ENCODE measurements around the gene COBL. TPM values are rescaled to one million over a fixed set of nuclear protein-coding genes. Genes with fewer than 3 reads are reported as not detected.

Gene COBL
- total RNA-seq, 1 experiment from 2014 or later = 51.4 TPM

DNA sequence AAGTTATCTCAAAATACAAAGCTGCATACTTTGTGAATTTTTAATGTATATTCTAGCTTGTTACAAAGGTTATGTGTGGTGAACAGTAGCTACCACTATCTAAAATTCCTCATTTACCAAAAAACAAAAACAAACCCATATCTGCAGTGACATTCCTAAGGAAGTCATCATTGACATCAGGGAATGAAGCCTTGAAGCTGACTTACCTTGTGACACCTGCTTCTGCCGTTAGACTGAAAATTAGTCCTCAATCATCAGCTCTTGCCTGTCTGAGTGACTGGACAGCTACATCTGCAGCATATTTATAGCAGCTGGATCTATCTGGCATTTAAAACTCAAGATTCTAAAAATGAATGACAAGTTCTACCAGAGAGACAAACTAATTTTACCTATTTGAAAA, 43.2 kb downstream of the COBL start:
- H3K4me2 ChIP-seq = no peak overlapping the region
- H3K9me3 ChIP-seq (ENCODE audit: insufficient read depth, low read depth) = no peaks in the 10 kb centered on the region
- H3K4me3 ChIP-seq = no peak overlapping the region
- H3K9me2 ChIP-seq (ENCODE audit: insufficient read depth) = no peaks in the 10 kb centered on the region
- no peak for DNase-seq
- H3K4me1 ChIP-seq (replicated peaks; ENCODE audit: insufficient read depth) = no peaks in the 10 kb centered on the region; the same call in 1 of the 2 replicates
- no peaks in the 10 kb centered on the region for H3K27me3 ChIP-seq (ENCODE audit: insufficient read depth, low read depth)
- no peaks in the 10 kb centered on the region for H3F3A ChIP-seq (ENCODE audit: insufficient read depth, low read depth)
- H2AFZ ChIP-seq = no peak overlapping the region
- peaks cover 21% of the 10 kb centered on the region; the same call in 1 of the 2 replicates for H3K79me2 ChIP-seq (ENCODE audit: low read depth)
- H4K20me1 ChIP-seq (ENCODE audit: insufficient read depth) = no peaks in the 10 kb centered on the region
- CTCF ChIA-PET = interaction anchor here (0.6 kb wide), 1 partner anchor 1076 kb away, joined by 3 read pairs; no protein-coding TSS in a partner anchor
- no TSS peak for BruUV-seq (replicated peaks)
- intact Hi-C loops (cut with micrococcal nuclease; ENCODE audit: unreplicated experiment) = no loop called here
- POLR2A ChIA-PET (ENCODE audit: unreplicated experiment) = no interaction called here
- no peak for TF ChIP-seq EZH2 (IDR thresholded peaks at IDR 0.05; ENCODE audit: low read depth)
- TF ChIP-seq, protein P1, sequence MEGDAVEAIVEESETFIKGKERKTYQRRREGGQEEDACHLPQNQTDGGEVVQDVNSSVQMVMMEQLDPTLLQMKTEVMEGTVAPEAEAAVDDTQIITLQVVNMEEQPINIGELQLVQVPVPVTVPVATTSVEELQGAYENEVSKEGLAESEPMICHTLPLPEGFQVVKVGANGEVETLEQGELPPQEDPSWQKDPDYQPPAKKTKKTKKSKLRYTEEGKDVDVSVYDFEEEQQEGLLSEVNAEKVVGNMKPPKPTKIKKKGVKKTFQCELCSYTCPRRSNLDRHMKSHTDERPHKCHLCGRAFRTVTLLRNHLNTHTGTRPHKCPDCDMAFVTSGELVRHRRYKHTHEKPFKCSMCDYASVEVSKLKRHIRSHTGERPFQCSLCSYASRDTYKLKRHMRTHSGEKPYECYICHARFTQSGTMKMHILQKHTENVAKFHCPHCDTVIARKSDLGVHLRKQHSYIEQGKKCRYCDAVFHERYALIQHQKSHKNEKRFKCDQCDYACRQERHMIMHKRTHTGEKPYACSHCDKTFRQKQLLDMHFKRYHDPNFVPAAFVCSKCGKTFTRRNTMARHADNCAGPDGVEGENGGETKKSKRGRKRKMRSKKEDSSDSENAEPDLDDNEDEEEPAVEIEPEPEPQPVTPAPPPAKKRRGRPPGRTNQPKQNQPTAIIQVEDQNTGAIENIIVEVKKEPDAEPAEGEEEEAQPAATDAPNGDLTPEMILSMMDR (conservative IDR thresholded peaks at IDR 0.05) = no peak
- H3K36me3 ChIP-seq (ENCODE audit: low read depth) = no peaks in the 10 kb centered on the region
- no peak overlapping the region for H3K27ac ChIP-seq

DNA sequence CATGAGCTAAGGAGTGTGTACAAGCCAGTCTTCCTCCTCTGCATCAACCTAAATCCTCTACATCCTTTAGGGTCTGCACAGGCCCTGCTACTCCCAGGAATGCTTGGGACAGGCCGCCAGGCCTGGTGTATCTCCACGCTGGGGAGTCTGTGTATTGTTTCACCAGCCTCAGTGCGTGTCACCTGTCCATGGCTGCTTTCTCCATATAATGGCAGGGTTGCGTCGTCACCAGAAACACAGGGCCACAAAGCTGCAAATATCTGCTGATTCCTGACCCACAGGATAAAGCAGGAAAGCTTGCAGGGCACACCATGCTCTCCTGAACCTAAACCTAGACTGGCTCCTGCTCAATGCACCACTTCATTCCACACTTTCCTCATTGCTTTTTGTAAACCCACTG, 45.6 kb downstream of the COBL start:
- no peaks in the 10 kb centered on the region for H4K20me1 ChIP-seq (ENCODE audit: insufficient read depth)
- no peaks in the 10 kb centered on the region for H3K36me3 ChIP-seq (ENCODE audit: low read depth)
- ChIA-PET POLR2A (ENCODE audit: unreplicated experiment) (no interaction called here), CTCF (no interaction called here)
- no peaks in the 10 kb centered on the region for H3F3A ChIP-seq (ENCODE audit: insufficient read depth, low read depth)
- H3K4me3 ChIP-seq = no peak overlapping the region
- no TSS peak for BruUV-seq (replicated peaks)
- H3K9me3 ChIP-seq (ENCODE audit: insufficient read depth, low read depth) = no peaks in the 10 kb centered on the region
- TF ChIP-seq EZH2 (IDR thresholded peaks at IDR 0.05; ENCODE audit: low read depth) = no peak
- H3K4me1 ChIP-seq (replicated peaks; ENCODE audit: insufficient read depth) = no peaks in the 10 kb centered on the region
- intact Hi-C loops (cut with micrococcal nuclease; ENCODE audit: unreplicated experiment) = no loop called here
- H3K27me3 ChIP-seq (ENCODE audit: insufficient read depth, low read depth) = no peaks in the 10 kb centered on the region
- H3K79me2 ChIP-seq (ENCODE audit: low read depth) = peaks cover 25% of the 10 kb centered on the region; the same call in 1 of the 2 replicates
- no peak for DNase-seq
- H3K4me2 ChIP-seq = no peak overlapping the region
- H3K9me2 ChIP-seq (ENCODE audit: insufficient read depth) = no peaks in the 10 kb centered on the region
- no peak overlapping the region for H2AFZ ChIP-seq
- no peak overlapping the region for H3K27ac ChIP-seq

DNA sequence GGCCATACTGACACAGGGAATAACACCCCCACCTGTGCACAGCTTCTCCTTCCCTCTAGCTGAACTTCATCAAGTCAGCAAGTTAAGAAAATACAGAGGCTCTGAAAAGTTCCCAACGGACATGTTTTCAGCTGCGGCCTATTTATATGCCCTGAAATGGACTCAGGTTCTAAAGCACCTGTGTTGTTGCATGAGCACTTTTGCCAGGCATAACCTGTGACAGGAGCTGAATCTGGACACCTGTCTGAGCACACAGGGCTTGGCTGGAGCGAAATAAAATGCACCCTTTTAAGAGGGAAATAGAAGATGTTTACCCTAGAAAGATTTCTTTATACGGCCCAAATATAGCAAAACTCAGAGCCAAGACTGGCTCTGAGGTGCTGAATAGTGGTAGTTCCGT, 46.7 kb downstream of the COBL start:
- no peak for DNase-seq
- ChIA-PET POLR2A (ENCODE audit: unreplicated experiment) (no interaction called here), CTCF (no interaction called here)
- Histone ChIP-seq H3K36me3 (ENCODE audit: low read depth) (no peaks in the 10 kb centered on the region), H3K4me1 (replicated peaks; ENCODE audit: insufficient read depth) (peaks cover 10% of the 10 kb centered on the region), H3K27me3 (ENCODE audit: insufficient read depth, low read depth) (no peaks in the 10 kb centered on the region), H2AFZ (no peak overlapping the region), H3K9me3 (ENCODE audit: insufficient read depth, low read depth) (no peaks in the 10 kb centered on the region), H3K4me3 (no peak overlapping the region), H3K4me2 (no peak overlapping the region), H3K9me2 (ENCODE audit: insufficient read depth) (no peaks in the 10 kb centered on the region), H4K20me1 (ENCODE audit: insufficient read depth) (no peaks in the 10 kb centered on the region), H3K27ac (no peak overlapping the region), H3F3A (ENCODE audit: insufficient read depth, low read depth) (peaks cover 3% of the 10 kb centered on the region; the same call in 1 of the 2 replicates), H3K79me2 (ENCODE audit: low read depth) (peaks cover 35% of the 10 kb centered on the region; the same call in 1 of the 2 replicates)
- BruUV-seq (replicated peaks) = no TSS peak
- intact Hi-C loops (cut with micrococcal nuclease; ENCODE audit: unreplicated experiment) = no loop called here
- TF ChIP-seq, protein P1 (conservative IDR thresholded peaks at IDR 0.05) = no peak
- no peak for TF ChIP-seq EZH2 (IDR thresholded peaks at IDR 0.05; ENCODE audit: low read depth)

DNA sequence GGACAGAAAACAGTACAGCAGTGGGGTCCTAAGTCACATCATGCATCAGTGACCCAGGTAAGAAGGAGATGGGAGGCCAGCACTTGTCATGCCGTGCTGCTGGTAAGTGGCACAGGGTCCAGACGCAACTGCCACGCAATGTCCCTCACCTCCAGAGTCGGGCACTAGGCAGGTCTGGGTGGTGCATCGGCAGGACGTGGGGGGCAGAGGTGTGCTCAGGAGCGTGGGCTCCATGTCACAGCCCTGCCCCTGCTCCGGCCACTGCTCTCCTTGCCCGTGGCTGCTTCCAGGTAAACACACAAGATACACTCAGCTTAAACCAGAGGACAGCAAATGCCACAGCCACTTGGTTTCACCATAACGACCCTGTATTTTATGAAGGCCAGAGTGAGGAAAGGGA, 47.3 kb downstream of the COBL start:
- peaks cover 38% of the 10 kb centered on the region; the same call in 1 of the 2 replicates for H3K79me2 ChIP-seq (ENCODE audit: low read depth)

More for the DNA sequence above, 47.3 kb downstream of the COBL start:
- H3K9me3 ChIP-seq (ENCODE audit: insufficient read depth, low read depth) = no peaks in the 10 kb centered on the region
- intact Hi-C loops (cut with micrococcal nuclease; ENCODE audit: unreplicated experiment) = no loop called here
- no TSS peak for BruUV-seq (replicated peaks)
- H3F3A ChIP-seq (ENCODE audit: insufficient read depth, low read depth) = peaks cover 9% of the 10 kb centered on the region; the same call in 1 of the 2 replicates
- H3K27me3 ChIP-seq (ENCODE audit: insufficient read depth, low read depth) = no peaks in the 10 kb centered on the region
- no peaks in the 10 kb centered on the region for H3K36me3 ChIP-seq (ENCODE audit: low read depth)
- no peak overlapping the region for H3K4me2 ChIP-seq
- CTCF ChIA-PET = no interaction called here
- H2AFZ ChIP-seq = no peak overlapping the region
- no peak for DNase-seq
- peaks cover 16% of the 10 kb centered on the region for H3K4me1 ChIP-seq (replicated peaks; ENCODE audit: insufficient read depth)
- TF ChIP-seq, protein P1 (conservative IDR thresholded peaks at IDR 0.05) = no peak
- TF ChIP-seq EZH2 (IDR thresholded peaks at IDR 0.05; ENCODE audit: low read depth) = no peak
- no peaks in the 10 kb centered on the region for H4K20me1 ChIP-seq (ENCODE audit: insufficient read depth)
- H3K4me3 ChIP-seq = no peak overlapping the region
- no peaks in the 10 kb centered on the region for H3K9me2 ChIP-seq (ENCODE audit: insufficient read depth)
- H3K27ac ChIP-seq = no peak overlapping the region
- POLR2A ChIA-PET (ENCODE audit: unreplicated experiment) = no interaction called here
